ENCODE data around the gene FAM8A1.

FAM8A1 gene

DNA sequence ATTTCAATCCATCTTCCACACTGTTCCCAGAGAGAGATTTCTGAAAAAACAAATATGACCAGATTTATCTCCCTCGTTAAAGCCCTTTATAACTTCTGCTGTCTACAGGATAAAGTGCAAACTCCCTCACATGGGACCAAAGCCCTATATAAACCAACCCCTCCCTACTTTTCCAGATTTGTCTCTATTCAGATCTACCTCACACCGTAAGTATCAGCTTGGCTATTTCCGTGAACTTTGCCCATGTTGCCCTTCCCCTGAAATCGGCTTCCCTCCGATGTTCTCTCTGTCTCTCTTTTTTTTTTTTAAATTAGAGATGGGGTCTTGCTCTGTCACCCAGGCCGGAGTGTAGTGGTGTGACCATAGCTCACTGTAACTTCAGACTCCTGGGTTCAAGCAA, 12.1 kb upstream of the FAM8A1 start:
- no peak for TF ChIP-seq CTCF (IDR thresholded peaks at IDR 0.05; ENCODE audit: low read depth, low read length, missing control alignments)
- DNase-seq (ENCODE audit: low read depth): no peak
- in situ Hi-C loops (cut with HindIII; ENCODE audit: low sequenced_read_pairs): no loop called here
- no peak overlapping the region for H3K4me3 ChIP-seq (ENCODE audit: low read depth, low read length)

GRCh38 chr6:17589406-17590096, 10.6 kb upstream of the FAM8A1 start:
- peak; percentile 55 for DNase-seq (ENCODE audit: low read depth)
- peak; percentile 14 for TF ChIP-seq CTCF (IDR thresholded peaks at IDR 0.05; ENCODE audit: low read depth, low read length, missing control alignments)
- in situ Hi-C loops (cut with HindIII; ENCODE audit: low sequenced_read_pairs): loop anchor here (10.0 kb wide), 1 partner anchor 425 kb away; no protein-coding TSS in a partner anchor
- no peak overlapping the region for H3K4me3 ChIP-seq (ENCODE audit: low read depth, low read length)

DNA sequence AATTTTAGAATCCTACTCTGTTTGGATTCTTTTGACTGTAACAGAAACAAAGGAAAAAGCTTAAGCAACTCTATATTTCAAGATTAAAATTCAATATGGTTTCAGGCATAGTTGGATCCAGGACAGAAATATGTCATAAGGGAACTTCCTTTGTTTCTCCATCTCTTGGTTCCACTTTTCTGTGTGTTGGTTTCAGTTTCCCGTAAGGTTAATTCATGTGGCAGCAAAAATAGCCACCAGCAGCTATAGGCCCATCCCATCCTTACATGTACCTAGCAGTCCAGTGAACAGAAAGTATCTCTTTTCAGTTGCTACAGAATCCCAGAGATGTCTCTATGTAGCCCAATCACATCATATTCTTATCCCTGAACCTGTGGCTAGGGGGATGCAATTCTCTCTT, 8.8 kb upstream of the FAM8A1 start:
- no peak overlapping the region for H3K4me3 ChIP-seq (ENCODE audit: low read depth, low read length)
- TF ChIP-seq CTCF (IDR thresholded peaks at IDR 0.05; ENCODE audit: low read depth, low read length, missing control alignments): no peak
- no peak for DNase-seq (ENCODE audit: low read depth)
- in situ Hi-C loops (cut with HindIII; ENCODE audit: low sequenced_read_pairs): loop anchor here (10.0 kb wide), 1 partner anchor 426 kb away; no protein-coding TSS in a partner anchor

GRCh38 chr6:17593246-17593645, 6.9 kb upstream of the FAM8A1 start:
- no peak overlapping the region for H3K4me3 ChIP-seq (ENCODE audit: low read depth, low read length)
- DNase-seq (ENCODE audit: low read depth): no peak
- TF ChIP-seq CTCF (IDR thresholded peaks at IDR 0.05; ENCODE audit: low read depth, low read length, missing control alignments): no peak
- in situ Hi-C loops (cut with HindIII; ENCODE audit: low sequenced_read_pairs): loop anchor here (10.0 kb wide), 1 partner anchor 428 kb away; no protein-coding TSS in a partner anchor

DNA sequence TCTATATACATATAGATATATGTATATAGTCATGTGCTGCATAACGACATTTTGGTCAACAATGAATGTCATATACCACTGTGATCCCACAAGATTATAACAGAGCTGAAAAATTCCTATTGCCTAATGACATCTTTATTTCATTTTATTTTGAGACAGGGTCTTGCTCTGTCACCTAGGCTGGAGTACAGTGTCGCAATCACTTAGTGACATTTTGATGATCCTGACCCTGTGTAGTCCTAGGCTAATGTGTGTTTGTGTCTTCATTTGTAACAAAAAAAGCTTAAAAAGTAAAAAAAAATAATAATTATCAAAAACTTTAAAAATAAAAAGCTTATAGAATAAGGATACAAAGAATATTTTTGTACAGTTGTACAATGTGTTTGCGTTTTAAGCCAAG, 4.0 kb upstream of the FAM8A1 start:
- in situ Hi-C loops (cut with HindIII; ENCODE audit: low sequenced_read_pairs): loop anchor here (10.0 kb wide), 1 partner anchor 431 kb away; no protein-coding TSS in a partner anchor
- no peak for DNase-seq (ENCODE audit: low read depth)
- H3K4me3 ChIP-seq (ENCODE audit: low read depth, low read length): no peak overlapping the region
- TF ChIP-seq CTCF (IDR thresholded peaks at IDR 0.05; ENCODE audit: low read depth, low read length, missing control alignments): no peak

DNA sequence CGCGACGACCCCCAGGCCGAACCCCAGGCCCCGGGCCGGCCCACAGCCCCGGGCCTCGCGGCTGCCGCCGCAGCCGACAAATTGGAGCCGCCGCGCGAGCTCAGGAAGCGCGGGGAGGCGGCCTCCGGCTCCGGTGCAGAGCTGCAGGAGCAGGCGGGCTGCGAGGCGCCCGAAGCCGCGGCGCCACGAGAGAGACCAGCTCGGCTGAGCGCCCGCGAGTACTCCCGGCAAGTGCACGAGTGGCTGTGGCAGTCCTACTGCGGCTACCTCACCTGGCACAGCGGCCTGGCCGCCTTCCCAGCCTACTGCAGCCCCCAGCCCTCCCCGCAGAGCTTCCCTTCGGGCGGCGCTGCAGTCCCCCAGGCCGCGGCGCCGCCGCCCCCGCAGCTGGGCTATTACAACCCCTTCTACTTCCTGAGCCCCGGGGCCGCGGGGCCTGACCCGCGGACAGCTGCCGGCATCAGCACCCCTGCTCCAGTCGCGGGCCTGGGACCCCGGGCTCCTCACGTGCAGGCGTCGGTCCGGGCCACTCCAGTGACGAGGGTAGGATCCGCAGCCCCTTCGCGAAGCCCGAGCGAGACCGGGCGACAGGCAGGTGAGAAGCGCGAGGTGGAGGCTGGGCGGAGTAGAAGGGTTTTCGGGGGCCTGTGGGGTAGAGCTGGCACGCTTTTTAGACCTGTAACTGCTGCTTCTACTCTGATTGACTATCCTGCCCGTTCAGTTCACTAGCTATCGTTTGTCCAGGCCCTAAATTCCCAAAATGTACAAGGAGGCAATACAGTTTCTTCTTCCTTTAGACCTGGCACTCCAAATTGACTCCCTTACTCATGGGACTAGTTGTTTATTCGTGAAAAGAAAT, 654 bp downstream of the FAM8A1 start:
- no peak for TF ChIP-seq CTCF (IDR thresholded peaks at IDR 0.05; ENCODE audit: low read depth, low read length, missing control alignments)
- in situ Hi-C loops (cut with HindIII; ENCODE audit: low sequenced_read_pairs): no loop called here
- DNase-seq (ENCODE audit: low read depth): no peak
- peak overlapping the region; percentile 82 for H3K4me3 ChIP-seq (ENCODE audit: low read depth, low read length)

Data from astrocyte of the cerebellum (primary cell).